Superior temporal gyrus (tissue), 1 donor: ENCODE measurements around the gene HERC5.
"Not testable (repeated sequence)": the region's sequence is repeated elsewhere in the genome, so short reads cannot be mapped to it uniquely, and the experiment has no call there.

Experiments
- DNase-seq: peaks from one replicate; pipeline ENCODE4 v3.0.0-alpha.2; 2016; ENCODE audit errors: extremely low spot score

The HERC5 gene

GRCh38 chr4:88522702-88523324 is 65.9 kb downstream of the HERC5 start:
- peak; percentile 47 for DNase-seq

- peak; percentile 93 for DNase-seq
Measured at GRCh38 chr4:88523325-88524129, 66.6 kb downstream of the HERC5 start, which contains the start of gene PYURF. Gene PYURF (minus strand): TSS chr4:88523776. CDS start chr4:88523700, 76 bp downstream.

- DNase-seq: no peak
Measured at GRCh38 chr4:88524171-88524570, 67.3 kb downstream of the HERC5 start.

GRCh38 chr4:88526221-88526815 is 69.4 kb downstream of the HERC5 start:
- peak; percentile 76 for DNase-seq

GRCh38 chr4:88527787-88528186 is 70.9 kb downstream of the HERC5 start:
- no peak for DNase-seq

GRCh38 chr4:88528861-88529260 is 71.9 kb downstream of the HERC5 start:
- no peak for DNase-seq

- DNase-seq: no peak
Measured at GRCh38 chr4:88531549-88531948, 74.6 kb downstream of the HERC5 start.

GRCh38 chr4:88533088-88533790 is 76.3 kb downstream of the HERC5 start:
- DNase-seq: no peak

- DNase-seq: peak; percentile 38
Measured at GRCh38 chr4:88533937-88534750, 77.2 kb downstream of the HERC5 start.

GRCh38 chr4:88535090-88535755 is 78.3 kb downstream of the HERC5 start:
- DNase-seq: no peak

- no peak for DNase-seq
Measured at GRCh38 chr4:88537709-88538108, 80.8 kb downstream of the HERC5 start.

- not testable (repeated sequence) for DNase-seq
Measured at GRCh38 chr4:88539322-88540068, 82.6 kb downstream of the HERC5 start.

- DNase-seq: no peak
Measured at GRCh38 chr4:88549815-88550214, 92.9 kb downstream of the HERC5 start.
